NCI-H2196 (cell line): ENCODE measurements around the gene PSMD3.
"Not testable (repeated sequence)": the region's sequence is repeated elsewhere in the genome, so short reads cannot be mapped to it uniquely, and the experiment has no call there.

Source experiments
- DNase-seq: peaks from one replicate; lab custom pipeline; 2025; ENCODE audit not compliant: unreplicated experiment; lab: John Stamatoyannopoulos, UW

The PSMD3 gene

GRCh38 chr17:39995438-39995837 lies 14.8 kb downstream of the PSMD3 start:
- no peak for DNase-seq

GRCh38 chr17:39996162-39996561 lies 15.6 kb downstream of the PSMD3 start:
- DNase-seq = no peak

- no peak for DNase-seq
These were observed 16.2 kb downstream of the PSMD3 start for GRCh38 chr17:39996800-39997199.

- DNase-seq = no peak
These were observed 16.9 kb downstream of the PSMD3 start for GRCh38 chr17:39997543-39997942.

- DNase-seq = no peak
These were observed 18.5 kb downstream of the PSMD3 start for GRCh38 chr17:39999067-39999466.

- no peak for DNase-seq
These were observed 19.6 kb downstream of the PSMD3 start for GRCh38 chr17:40000161-40000560.

GRCh38 chr17:40001335-40001734 lies 20.7 kb downstream of the PSMD3 start:
- DNase-seq = not testable (repeated sequence)

GRCh38 chr17:40004072-40004471 lies 23.5 kb downstream of the PSMD3 start:
- no peak for DNase-seq

- DNase-seq = no peak
These were observed 24.1 kb downstream of the PSMD3 start for GRCh38 chr17:40004712-40005111.

GRCh38 chr17:40005520-40005919 lies 24.9 kb downstream of the PSMD3 start:
- no peak for DNase-seq

GRCh38 chr17:40010946-40011500 lies 30.4 kb downstream of the PSMD3 start:
- not testable (repeated sequence) for DNase-seq

- not testable (repeated sequence) for DNase-seq
These were observed 31.5 kb downstream of the PSMD3 start for GRCh38 chr17:40012017-40012647.

GRCh38 chr17:40014375-40014980 lies 33.9 kb downstream of the PSMD3 start:
- no peak for DNase-seq

GRCh38 chr17:40015005-40015997 lies 34.7 kb downstream of the PSMD3 start, which contains the start of gene CSF3:
Gene CSF3 (plus strand): TSS chr17:40015440. CDS start chr17:40015475, 35 bp downstream.
- DNase-seq = no peak

GRCh38 chr17:40015998-40016985 lies 35.7 kb downstream of the PSMD3 start:
- DNase-seq = no peak

- DNase-seq = no peak
These were observed 36.9 kb downstream of the PSMD3 start for GRCh38 chr17:40017422-40018080.

GRCh38 chr17:40018211-40019121 lies 37.9 kb downstream of the PSMD3 start:
- no peak for DNase-seq

- DNase-seq = no peak
These were observed 38.8 kb downstream of the PSMD3 start for GRCh38 chr17:40019140-40019991.
